ENCODE data around the gene ACOT7.

ACOT7 gene

DNA sequence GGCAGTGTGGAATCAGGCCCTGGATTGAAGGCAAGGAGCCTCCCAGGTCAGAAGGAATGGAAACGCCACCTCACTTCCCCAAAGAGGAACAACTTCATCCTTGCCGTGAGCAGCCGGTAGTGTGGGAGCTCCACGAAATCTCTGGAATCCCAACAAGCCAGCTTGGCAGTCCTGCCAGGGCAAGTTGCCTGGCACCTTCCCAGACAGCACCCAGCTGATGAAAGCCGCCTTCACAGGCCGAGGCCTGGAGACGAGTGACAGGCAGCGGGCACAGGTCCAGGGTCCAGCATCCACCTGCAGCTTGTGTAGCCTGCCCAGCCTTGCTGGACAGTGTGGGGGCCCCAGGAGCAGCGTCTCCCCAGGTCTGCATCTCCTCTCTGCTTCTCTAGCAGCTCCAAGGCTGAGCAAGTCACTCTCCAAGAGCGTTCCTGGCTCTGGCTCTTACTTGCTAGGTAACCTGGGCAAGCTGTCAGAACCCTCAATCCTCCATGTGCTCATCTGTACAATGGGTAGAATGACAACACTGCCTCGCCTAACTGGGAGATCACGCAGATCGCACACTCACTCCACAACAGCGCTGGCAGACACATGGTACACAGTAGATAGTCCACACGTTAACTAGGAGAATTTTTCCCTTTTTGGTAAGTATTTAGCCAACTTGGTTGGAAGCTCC, 43.0 kb downstream of the ACOT7 start:
- Histone ChIP-seq H3F3A (ENCODE audit: control insufficient read depth, insufficient read depth) (no peaks in the 10 kb centered on the region), H3K9me2 (replicated peaks; ENCODE audit: control insufficient read depth, low read length) (no peaks in the 10 kb centered on the region), H3K79me2 (ENCODE audit: control insufficient read depth, low read length) (peaks cover 7% of the 10 kb centered on the region), H4K20me1 (ENCODE audit: control insufficient read depth, insufficient read depth, low read depth, low read length) (0 out of 2 replicates have a peak, but pooled peaks cover 2% of the 10 kb centered on the region), H3K4me3 (ENCODE audit: low read length) (no peak overlapping the region), H3K4me2 (ENCODE audit: low read length) (no peak overlapping the region), H3K36me3 (ENCODE audit: control insufficient read depth, low read length) (no peaks in the 10 kb centered on the region), H3K27ac (ENCODE audit: low read depth, low read length) (no peak overlapping the region), H3K9me3 (ENCODE audit: control insufficient read depth, insufficient read depth, low read length) (no peaks in the 10 kb centered on the region), H3K4me1 (ENCODE audit: control insufficient read depth, low read length) (no peaks in the 10 kb centered on the region), H3K27me3 (ENCODE audit: control insufficient read depth, low read length) (no peaks in the 10 kb centered on the region)
- no peak for TF ChIP-seq EZH2phosphoT487 (IDR thresholded peaks at IDR 0.05; ENCODE audit: borderline replicate concordance, low read length)
- TF ChIP-seq, protein P1, sequence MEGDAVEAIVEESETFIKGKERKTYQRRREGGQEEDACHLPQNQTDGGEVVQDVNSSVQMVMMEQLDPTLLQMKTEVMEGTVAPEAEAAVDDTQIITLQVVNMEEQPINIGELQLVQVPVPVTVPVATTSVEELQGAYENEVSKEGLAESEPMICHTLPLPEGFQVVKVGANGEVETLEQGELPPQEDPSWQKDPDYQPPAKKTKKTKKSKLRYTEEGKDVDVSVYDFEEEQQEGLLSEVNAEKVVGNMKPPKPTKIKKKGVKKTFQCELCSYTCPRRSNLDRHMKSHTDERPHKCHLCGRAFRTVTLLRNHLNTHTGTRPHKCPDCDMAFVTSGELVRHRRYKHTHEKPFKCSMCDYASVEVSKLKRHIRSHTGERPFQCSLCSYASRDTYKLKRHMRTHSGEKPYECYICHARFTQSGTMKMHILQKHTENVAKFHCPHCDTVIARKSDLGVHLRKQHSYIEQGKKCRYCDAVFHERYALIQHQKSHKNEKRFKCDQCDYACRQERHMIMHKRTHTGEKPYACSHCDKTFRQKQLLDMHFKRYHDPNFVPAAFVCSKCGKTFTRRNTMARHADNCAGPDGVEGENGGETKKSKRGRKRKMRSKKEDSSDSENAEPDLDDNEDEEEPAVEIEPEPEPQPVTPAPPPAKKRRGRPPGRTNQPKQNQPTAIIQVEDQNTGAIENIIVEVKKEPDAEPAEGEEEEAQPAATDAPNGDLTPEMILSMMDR (IDR thresholded peaks at IDR 0.05; ENCODE audit: low read depth, low read length, poor library complexity, severe bottlenecking) = no peak

DNA sequence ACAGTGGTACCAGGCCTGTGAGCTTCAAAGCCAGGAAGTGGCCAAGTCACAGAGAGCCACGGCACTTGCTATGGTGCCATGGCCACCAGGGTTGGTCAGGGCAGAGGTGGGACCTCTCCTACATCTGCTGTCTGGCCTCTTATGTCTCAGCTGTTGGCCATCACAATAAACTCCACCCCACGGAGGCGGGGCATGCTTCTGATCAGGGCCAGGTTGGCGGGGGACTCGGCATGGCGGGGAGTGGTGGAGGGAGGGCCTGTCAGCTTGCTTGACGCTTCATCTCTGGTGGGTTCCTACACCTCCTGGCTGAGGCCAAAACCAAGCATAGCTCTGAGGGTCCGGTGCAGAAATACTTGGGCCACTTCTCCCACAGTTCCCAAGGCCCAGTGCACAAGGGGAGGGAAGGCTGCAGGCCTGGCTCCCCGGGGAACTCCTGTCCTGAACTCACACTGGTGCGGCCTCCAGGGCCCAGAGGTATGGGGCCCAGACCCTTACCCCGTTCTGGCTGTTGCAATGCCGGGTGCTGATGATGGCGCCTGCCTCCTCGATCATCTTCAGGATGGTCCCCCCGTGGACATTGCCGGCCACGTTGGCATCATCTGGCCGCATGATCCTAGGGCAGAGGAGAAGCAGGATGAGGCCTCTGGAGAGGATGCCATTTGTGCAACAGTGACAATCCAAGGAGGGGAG, 44.2 kb downstream of the ACOT7 start:
- Histone ChIP-seq H3K4me3 (ENCODE audit: low read length) (no peak overlapping the region), H3K4me2 (ENCODE audit: low read length) (no peak overlapping the region), H3K9me3 (ENCODE audit: control insufficient read depth, insufficient read depth, low read length) (no peaks in the 10 kb centered on the region), H3K9me2 (replicated peaks; ENCODE audit: control insufficient read depth, low read length) (no peaks in the 10 kb centered on the region), H3F3A (ENCODE audit: control insufficient read depth, insufficient read depth) (no peaks in the 10 kb centered on the region), H3K27me3 (ENCODE audit: control insufficient read depth, low read length) (no peaks in the 10 kb centered on the region), H4K20me1 (ENCODE audit: control insufficient read depth, insufficient read depth, low read depth, low read length) (0 out of 2 replicates have a peak, but pooled peaks cover 2% of the 10 kb centered on the region), H3K27ac (ENCODE audit: low read depth, low read length) (no peak overlapping the region), H3K36me3 (ENCODE audit: control insufficient read depth, low read length) (no peaks in the 10 kb centered on the region), H3K4me1 (ENCODE audit: control insufficient read depth, low read length) (no peaks in the 10 kb centered on the region), H3K79me2 (ENCODE audit: control insufficient read depth, low read length) (peaks cover 7% of the 10 kb centered on the region; the same call in 1 of the 2 replicates)
- TF ChIP-seq, protein P1 (IDR thresholded peaks at IDR 0.05; ENCODE audit: low read depth, low read length, poor library complexity, severe bottlenecking) = no peak
- TF ChIP-seq EZH2phosphoT487 (IDR thresholded peaks at IDR 0.05; ENCODE audit: borderline replicate concordance, low read length) = no peak

DNA sequence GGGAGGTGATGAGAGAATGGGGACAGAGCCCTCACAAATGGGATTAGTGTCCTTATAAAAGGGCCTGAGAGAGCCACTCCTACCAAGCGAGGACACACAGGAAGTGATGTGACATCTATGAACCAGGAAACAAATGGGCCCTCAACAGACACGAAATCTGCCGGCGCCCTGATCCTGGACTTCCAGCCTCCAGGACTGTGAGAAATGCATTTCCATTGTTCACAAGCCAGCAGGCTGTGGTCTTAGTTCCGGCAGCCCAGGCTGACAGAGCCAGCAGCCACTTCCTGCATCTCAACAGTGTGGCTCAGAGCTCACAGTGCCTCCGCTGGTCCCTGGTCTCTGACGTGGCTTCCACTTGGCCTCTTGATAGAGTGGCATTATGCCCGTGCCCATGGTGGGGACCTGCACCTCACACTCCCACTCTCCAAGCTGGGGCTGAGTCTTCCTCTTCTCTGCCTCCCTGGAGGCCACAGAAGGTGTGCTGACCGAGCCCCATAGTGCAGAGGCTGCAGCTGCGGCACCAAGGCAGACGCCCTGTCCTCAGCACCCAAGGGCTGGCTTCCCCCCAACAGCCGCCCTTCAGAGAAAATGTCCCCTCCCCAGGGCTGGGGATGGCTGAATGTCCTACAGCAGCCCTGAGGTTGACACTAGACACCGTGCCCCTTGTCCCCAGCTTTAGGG, 44.9 kb downstream of the ACOT7 start:
- Histone ChIP-seq H3K4me3 (ENCODE audit: low read length) (no peak overlapping the region), H3K9me3 (ENCODE audit: control insufficient read depth, insufficient read depth, low read length) (no peaks in the 10 kb centered on the region), H3F3A (ENCODE audit: control insufficient read depth, insufficient read depth) (no peaks in the 10 kb centered on the region), H3K9me2 (replicated peaks; ENCODE audit: control insufficient read depth, low read length) (no peaks in the 10 kb centered on the region), H3K27me3 (ENCODE audit: control insufficient read depth, low read length) (no peaks in the 10 kb centered on the region), H3K4me2 (ENCODE audit: low read length) (no peak overlapping the region), H4K20me1 (ENCODE audit: control insufficient read depth, insufficient read depth, low read depth, low read length) (0 out of 2 replicates have a peak, but pooled peaks cover 2% of the 10 kb centered on the region), H3K79me2 (ENCODE audit: control insufficient read depth, low read length) (peaks cover 7% of the 10 kb centered on the region; the same call in 1 of the 2 replicates), H3K4me1 (ENCODE audit: control insufficient read depth, low read length) (no peaks in the 10 kb centered on the region), H3K27ac (ENCODE audit: low read depth, low read length) (no peak overlapping the region), H3K36me3 (ENCODE audit: control insufficient read depth, low read length) (no peaks in the 10 kb centered on the region)
- TF ChIP-seq EZH2phosphoT487 (IDR thresholded peaks at IDR 0.05; ENCODE audit: borderline replicate concordance, low read length) = no peak
- TF ChIP-seq, protein P1 (IDR thresholded peaks at IDR 0.05; ENCODE audit: low read depth, low read length, poor library complexity, severe bottlenecking) = no peak
